H9 (cell line): ENCODE data around the gene PCDHGB2. TPM values are rescaled to one million over a fixed set of nuclear protein-coding genes. Genes with fewer than 3 reads are reported as not detected.
"Not testable (repeated sequence)": the region's sequence is repeated elsewhere in the genome, so short reads cannot be mapped to it uniquely, and the experiment has no call there.

ENCODE experiments used
- DNase-seq: peaks from one replicate; pipeline ENCODE4 v3.0.0-alpha.2; 2017
- H2AFZ ChIP-seq: one replicate; pipeline ENCODE4 v1.6.1; 2013; ENCODE audit warnings: mild to moderate bottlenecking, low read length, control low read depth, moderate library complexity
- H2AK5ac ChIP-seq: 2 replicates; pipeline ENCODE4 v1.6.1; 2013; ENCODE audit warnings: low read length, control low read depth, mixed read lengths; ENCODE audit not compliant: insufficient read length
- H2BK120ac ChIP-seq: one replicate; pipeline ENCODE4 v1.6.1; 2013; ENCODE audit warnings: low read depth, mild to moderate bottlenecking, low read length, control low read depth, inconsistent platforms; ENCODE audit not compliant: poor library complexity, severe bottlenecking
- H2BK12ac ChIP-seq: 2 replicates; pipeline ENCODE4 v1.6.1; 2013; ENCODE audit warnings: low read length, control low read depth, mixed read lengths, low read depth; ENCODE audit not compliant: insufficient read length
- H2BK15ac ChIP-seq: 2 replicates; pipeline ENCODE4 v1.6.1; 2013; ENCODE audit warnings: low read depth, low read length, control low read depth
- H2BK20ac ChIP-seq: one replicate; pipeline ENCODE4 v1.6.1; 2013; ENCODE audit warnings: low read depth, mild to moderate bottlenecking, low read length, control low read depth, inconsistent platforms; ENCODE audit not compliant: poor library complexity, severe bottlenecking
- H2BK5ac ChIP-seq: 2 replicates; pipeline ENCODE4 v1.6.1; 2013; ENCODE audit warnings: low read length, control low read depth, mixed read lengths; ENCODE audit not compliant: insufficient read length
- H3K14ac ChIP-seq: 2 replicates; pipeline ENCODE4 v1.6.1; 2013; ENCODE audit warnings: low read length, control low read depth; ENCODE audit not compliant: insufficient read depth
- H3K18ac ChIP-seq: 2 replicates; pipeline ENCODE4 v1.6.1; 2013; ENCODE audit warnings: low read depth, mild to moderate bottlenecking, mixed read lengths, low read length, control low read depth; ENCODE audit not compliant: insufficient read length
- H3K23ac ChIP-seq: 2 replicates; pipeline ENCODE4 v1.6.1; 2013; ENCODE audit warnings: low read length, control low read depth, mixed read lengths, low read depth; ENCODE audit not compliant: insufficient read length
- H3K23me2 ChIP-seq: 2 replicates; pipeline ENCODE4 v1.6.1; 2013; ENCODE audit warnings: low read depth, mild to moderate bottlenecking, mixed read lengths, low read length, control low read depth; ENCODE audit not compliant: insufficient read length, poor library complexity, severe bottlenecking
- H3K27ac ChIP-seq: 2 replicates; pipeline ENCODE4 v1.5.1; 2013; ENCODE audit warnings: low read length, control low read depth, mixed read lengths, low read depth; ENCODE audit not compliant: insufficient read length
- H3K27me3 ChIP-seq: 2 replicates; pipeline ENCODE4 v1.6.1; 2013; ENCODE audit warnings: low read length, control low read depth, inconsistent platforms; ENCODE audit not compliant: insufficient read depth
- H3K4ac ChIP-seq: 2 replicates; pipeline ENCODE4 v1.6.1; 2013; ENCODE audit warnings: low read depth, mild to moderate bottlenecking, control low read depth, inconsistent platforms, low read length, moderate library complexity
- H3K4me1 ChIP-seq: 2 replicates; pipeline ENCODE4 v1.6.1; 2013; ENCODE audit warnings: low read length, control low read depth, inconsistent platforms; ENCODE audit not compliant: insufficient read depth
- H3K4me2 ChIP-seq: 2 replicates; pipeline ENCODE4 v1.6.1; 2013; ENCODE audit warnings: low read length, control low read depth, mixed read lengths; ENCODE audit not compliant: insufficient read length, insufficient read depth
- H3K56ac ChIP-seq: 2 replicates; pipeline ENCODE4 v1.6.1; 2013; ENCODE audit warnings: low read depth, mild to moderate bottlenecking, mixed read lengths, low read length, control low read depth; ENCODE audit not compliant: insufficient read length
- H3K79me1 ChIP-seq: 2 replicates; pipeline ENCODE4 v1.6.1; 2013; ENCODE audit warnings: low read depth, mild to moderate bottlenecking, moderate library complexity, low read length, control low read depth, inconsistent platforms; ENCODE audit not compliant: insufficient read depth, poor library complexity, severe bottlenecking
- H3K79me2 ChIP-seq: 2 replicates; pipeline ENCODE4 v1.6.1; 2013; ENCODE audit warnings: low read length, control low read depth, inconsistent platforms; ENCODE audit not compliant: insufficient read depth
- H3K9ac ChIP-seq: 2 replicates; pipeline ENCODE4 v1.6.1; 2013; ENCODE audit warnings: low read length, control low read depth, mixed read lengths; ENCODE audit not compliant: insufficient read length; ENCODE audit errors: extremely low read depth
- H3K9me3 ChIP-seq: one replicate; pipeline ENCODE4 v1.6.1; 2013; ENCODE audit warnings: low read depth, low read length, inconsistent platforms; ENCODE audit not compliant: control insufficient read depth
- H3T11ph ChIP-seq: one replicate; pipeline ENCODE4 v1.6.1; 2013; ENCODE audit warnings: mild to moderate bottlenecking, low read length, control low read depth, inconsistent platforms
- H4K20me1 ChIP-seq: one replicate; pipeline ENCODE4 v1.6.1; 2013; ENCODE audit not compliant: control insufficient read depth, insufficient read length, insufficient read depth
- H4K5ac ChIP-seq: 2 replicates; pipeline ENCODE4 v1.6.1; 2013; ENCODE audit warnings: low read depth, mild to moderate bottlenecking, mixed read lengths, low read length, control low read depth; ENCODE audit not compliant: insufficient read length
- H4K8ac ChIP-seq: replicated peaks from 2 replicates; pipeline ENCODE4 v1.6.1; 2013; ENCODE audit warnings: low read length, control low read depth, mixed read lengths, low read depth; ENCODE audit not compliant: insufficient read length
- H4K91ac ChIP-seq: 2 replicates; pipeline ENCODE4 v1.6.1; 2013; ENCODE audit warnings: low read depth, mild to moderate bottlenecking, moderate library complexity, mixed read lengths, low read length, control low read depth; ENCODE audit not compliant: insufficient read length
- H3K27ac Mint-ChIP-seq, 3 experiments: 2 replicates in 2 of 3; 3 replicates in 1 of 3; pipeline ENCODE4 v1.8.0; 2020 to 2021; ENCODE audit warnings: mixed read lengths in 3 of 3, mild to moderate bottlenecking in 1 of 3, moderate library complexity in 1 of 3
- H3K27me3 Mint-ChIP-seq: 2 replicates; pipeline ENCODE4 v1.8.0; 2021; ENCODE audit warnings: low read depth, mild to moderate bottlenecking, moderate library complexity, mixed read lengths
- H3K36me3 Mint-ChIP-seq, 3 experiments: 2 replicates in 2 of 3; 3 replicates in 1 of 3; pipeline ENCODE4 v1.8.0; 2020 to 2021; ENCODE audit warnings: low read depth in 3 of 3, mixed read lengths in 3 of 3; ENCODE audit not compliant: insufficient read depth in 1 of 3
- H3K4me1 Mint-ChIP-seq, 2 experiments: 2 replicates each; pipeline ENCODE4 v1.8.0; 2020; ENCODE audit warnings: mixed read lengths in 2 of 2
- H3K4me3 Mint-ChIP-seq, 2 experiments: 2 replicates in 1 of 2; 3 replicates in 1 of 2; pipeline ENCODE4 v1.8.0; 2020 to 2021; ENCODE audit warnings: mild to moderate bottlenecking in 2 of 2, mixed read lengths in 2 of 2, moderate library complexity in 1 of 2
- H3K9me3 Mint-ChIP-seq, 2 experiments: 2 replicates in 1 of 2; 3 replicates in 1 of 2; pipeline ENCODE4 v1.8.0; 2020; ENCODE audit warnings: mild to moderate bottlenecking in 2 of 2, mixed read lengths in 2 of 2, moderate library complexity in 1 of 2
- CTCF ChIP-seq: fragments of 200-600 bp; sonication (generic); conservative IDR thresholded peaks from 3 replicates; pipeline ENCODE4 v1.8.0; 2021; ENCODE audit warnings: antibody characterized with exemption, mild to moderate bottlenecking
- WGBS: extraction: QIAGEN DNeasy Blood & Tissue Kit; methylation state at CpG from one replicate; pipeline ENCODE4 v1.1.7; 2013; ENCODE audit warnings: missing lambda C conversion rate, low lambda C conversion rate, mixed read lengths; ENCODE audit not compliant: insufficient read length; ENCODE audit errors: extremely low coverage; 5-methylcytosine and 5-hydroxymethylcytosine counted together
- total RNA-seq: library from RNA; stranded (reverse); gene quantifications from 2 replicates; pipeline ENCODE4 v1.2.1, GENCODE V29; 2021

The PCDHGB2 gene
- total RNA-seq, 1 experiment from 2014 or later, result 3.8 TPM

- no peak overlapping the region for H2AK5ac ChIP-seq
- no peak overlapping the region for H3K14ac ChIP-seq
- H3K27me3 ChIP-seq, result no peaks in the 10 kb centered on the region
- H2AFZ ChIP-seq, result no peak overlapping the region
- H3K18ac ChIP-seq, result no peak overlapping the region
- H2BK5ac ChIP-seq, result no peak overlapping the region
- H3K9me3 ChIP-seq, result peaks cover 12% of the 10 kb centered on the region
- peak; percentile 29; the same call in 2 of the 3 replicates for TF ChIP-seq CTCF
- no peak overlapping the region for H3K9ac ChIP-seq
- no peak overlapping the region for H4K5ac ChIP-seq
- H3K79me1 ChIP-seq, result no peaks in the 10 kb centered on the region
- no peak overlapping the region for H4K91ac ChIP-seq
- H3K4ac ChIP-seq, result no peak overlapping the region
- H3K27ac Mint-ChIP-seq, result no peak overlapping the region
- no peak overlapping the region for H4K8ac ChIP-seq
- peaks cover 5% of the 10 kb centered on the region for H3K27me3 Mint-ChIP-seq
- H3K27ac ChIP-seq, result no peak overlapping the region
- H4K20me1 ChIP-seq, result no peaks in the 10 kb centered on the region
- H3K23ac ChIP-seq, result no peak overlapping the region
- H3K4me1 Mint-ChIP-seq, result peaks cover 4 to 9% of the 10 kb centered on the region in 2 experiments
- no peak overlapping the region for H2BK12ac ChIP-seq
- no peaks in the 10 kb centered on the region for H3K79me2 ChIP-seq
- no CpG with 5 or more reads among the region's 20 CpGs for WGBS
- H3K56ac ChIP-seq, result no peak overlapping the region
- no peaks in the 10 kb centered on the region for H3K4me1 ChIP-seq
- H3K36me3 Mint-ChIP-seq, result peaks cover 15 to 43% (median 21%) of the 10 kb centered on the region in 3 experiments
- H3K9me3 Mint-ChIP-seq, result peaks cover 55 to 67% of the 10 kb centered on the region in 2 experiments
- H2BK120ac ChIP-seq, result no peak overlapping the region
- DNase-seq, result no peak
- H3K23me2 ChIP-seq, result peaks cover 4% of the 10 kb centered on the region
- H3K4me3 Mint-ChIP-seq, result no peak overlapping the region
- no peak overlapping the region for H3K4me2 ChIP-seq
- no peak overlapping the region for H2BK15ac ChIP-seq
- no peak overlapping the region for H3T11ph ChIP-seq
- no peak overlapping the region for H2BK20ac ChIP-seq
Observed at GRCh38 chr5:141345327-141345726, 14.5 kb upstream of the PCDHGB2 start.

- Mint-ChIP-seq H3K4me1 (peaks cover 6 to 11% of the 10 kb centered on the region in 2 experiments), H3K36me3 (peaks cover 14 to 45% (median 24%) of the 10 kb centered on the region in 3 experiments), H3K9me3 (peaks cover 55 to 70% of the 10 kb centered on the region in 2 experiments)
- H3K27me3 ChIP-seq, H3K4ac ChIP-seq, H3K79me2 ChIP-seq, H3K9ac ChIP-seq, H3K4me2 ChIP-seq, H3K79me1 ChIP-seq, H2BK120ac ChIP-seq, H3K4me3 Mint-ChIP-seq, H3K14ac ChIP-seq, H4K91ac ChIP-seq, H4K20me1 ChIP-seq, H2AFZ ChIP-seq, H3K27me3 Mint-ChIP-seq, H3T11ph ChIP-seq, H4K5ac ChIP-seq, H2BK15ac ChIP-seq, H3K4me1 ChIP-seq, H2BK5ac ChIP-seq, H2BK20ac ChIP-seq, H2AK5ac ChIP-seq, H3K23ac ChIP-seq, H2BK12ac ChIP-seq, H3K56ac ChIP-seq, H3K27ac ChIP-seq, H3K27ac Mint-ChIP-seq, H4K8ac ChIP-seq, H3K23me2 ChIP-seq, DNase-seq, H3K18ac ChIP-seq: not testable (repeated sequence)
- no CpG with 5 or more reads among the region's 35 CpGs for WGBS
- H3K9me3 ChIP-seq, result peaks cover 13% of the 10 kb centered on the region
Observed at GRCh38 chr5:141346017-141346416, 13.8 kb upstream of the PCDHGB2 start.
